ENCODE measurements around the gene TCF7L2. TPM values are rescaled to one million over a fixed set of nuclear protein-coding genes. Genes with fewer than 3 reads are reported as not detected.

The TCF7L2 gene
- total RNA-seq, 2 donors from 2014 or later: 26.8 to 29.6 TPM

GRCh38 chr10:112938808-112939482 is 11.1 kb upstream of the TCF7L2 start:
- intact Hi-C loops (cut with DNase I): no loop called here
- no peak for DNase-seq (ENCODE audit: low spot score)

- DNase-seq (ENCODE audit: low spot score): no peak
- intact Hi-C loops (cut with DNase I): no loop called here
Observed at GRCh38 chr10:112945811-112946210, 4.2 kb upstream of the TCF7L2 start.

- no peak for DNase-seq (ENCODE audit: low spot score)
- intact Hi-C loops (cut with DNase I): no loop called here
Observed at GRCh38 chr10:112946649-112947048, 3.4 kb upstream of the TCF7L2 start.

GRCh38 chr10:112948196-112948595 is 1.9 kb upstream of the TCF7L2 start:
- intact Hi-C loops (cut with DNase I): no loop called here

GRCh38 chr10:112949143-112949823 is 764 bp upstream of the TCF7L2 start:
- DNase-seq (ENCODE audit: low spot score): no peak
- intact Hi-C loops (cut with DNase I): no loop called here

More at GRCh38 chr10:112948196-112948595, 1.9 kb upstream of the TCF7L2 start:
- DNase-seq (ENCODE audit: low spot score): no peak

GRCh38 chr10:112950714-112951358 is 789 bp downstream of the TCF7L2 start:
- intact Hi-C loops (cut with DNase I): loop anchor here (5.0 to 10.0 kb wide), 5 partner anchors 54 to 434 kb away; no protein-coding TSS in a partner anchor
- no peak for DNase-seq (ENCODE audit: low spot score)

DNA sequence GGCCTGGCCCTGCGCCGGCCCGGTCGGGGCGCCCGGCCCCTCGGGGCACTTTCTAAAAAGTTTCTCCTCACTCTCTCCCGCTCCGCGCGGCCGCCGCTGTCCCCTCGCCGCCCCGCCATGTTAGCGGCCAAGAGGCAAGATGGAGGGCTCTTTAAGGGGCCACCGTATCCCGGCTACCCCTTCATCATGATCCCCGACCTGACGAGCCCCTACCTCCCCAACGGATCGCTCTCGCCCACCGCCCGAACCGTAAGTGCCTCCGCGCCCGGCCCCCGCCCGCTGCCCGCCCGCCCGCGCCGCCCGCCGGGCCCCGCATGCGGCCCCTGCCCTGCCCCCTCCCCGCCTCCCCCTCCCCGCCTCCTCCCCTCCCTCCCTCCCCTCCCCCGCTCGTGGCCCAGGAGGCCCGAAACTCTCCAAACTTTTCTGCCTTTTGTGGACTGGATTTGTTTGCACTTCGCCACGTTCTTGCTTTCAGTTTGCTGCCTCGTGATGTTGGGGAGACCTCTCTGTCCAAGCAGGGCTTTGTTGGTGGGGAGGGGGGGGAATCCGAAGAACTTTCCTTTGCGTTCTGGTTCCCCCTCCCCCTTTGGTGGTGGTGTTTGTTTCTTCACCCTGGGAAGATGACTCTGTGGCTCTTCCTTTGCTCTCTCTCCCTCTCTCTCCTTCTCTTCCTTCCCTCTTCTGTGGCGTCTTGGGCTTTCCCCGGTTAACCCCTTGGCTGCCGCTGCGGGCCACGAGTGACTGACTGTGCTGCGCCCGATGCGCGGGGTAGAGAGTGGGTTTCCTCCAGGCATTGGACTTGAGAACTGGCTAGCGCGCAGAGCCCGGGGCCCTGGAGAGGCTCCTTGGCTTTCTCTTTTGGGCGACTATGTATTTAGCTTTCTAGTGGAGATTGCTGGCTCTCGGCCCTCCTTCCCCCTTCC is 1.6 kb downstream of the TCF7L2 start:
- intact Hi-C loops (cut with DNase I): loop anchor here (5.0 to 10.0 kb wide), 5 partner anchors 53 to 433 kb away; no protein-coding TSS in a partner anchor
- DNase-seq (ENCODE audit: low spot score): peak; percentile 86

DNA sequence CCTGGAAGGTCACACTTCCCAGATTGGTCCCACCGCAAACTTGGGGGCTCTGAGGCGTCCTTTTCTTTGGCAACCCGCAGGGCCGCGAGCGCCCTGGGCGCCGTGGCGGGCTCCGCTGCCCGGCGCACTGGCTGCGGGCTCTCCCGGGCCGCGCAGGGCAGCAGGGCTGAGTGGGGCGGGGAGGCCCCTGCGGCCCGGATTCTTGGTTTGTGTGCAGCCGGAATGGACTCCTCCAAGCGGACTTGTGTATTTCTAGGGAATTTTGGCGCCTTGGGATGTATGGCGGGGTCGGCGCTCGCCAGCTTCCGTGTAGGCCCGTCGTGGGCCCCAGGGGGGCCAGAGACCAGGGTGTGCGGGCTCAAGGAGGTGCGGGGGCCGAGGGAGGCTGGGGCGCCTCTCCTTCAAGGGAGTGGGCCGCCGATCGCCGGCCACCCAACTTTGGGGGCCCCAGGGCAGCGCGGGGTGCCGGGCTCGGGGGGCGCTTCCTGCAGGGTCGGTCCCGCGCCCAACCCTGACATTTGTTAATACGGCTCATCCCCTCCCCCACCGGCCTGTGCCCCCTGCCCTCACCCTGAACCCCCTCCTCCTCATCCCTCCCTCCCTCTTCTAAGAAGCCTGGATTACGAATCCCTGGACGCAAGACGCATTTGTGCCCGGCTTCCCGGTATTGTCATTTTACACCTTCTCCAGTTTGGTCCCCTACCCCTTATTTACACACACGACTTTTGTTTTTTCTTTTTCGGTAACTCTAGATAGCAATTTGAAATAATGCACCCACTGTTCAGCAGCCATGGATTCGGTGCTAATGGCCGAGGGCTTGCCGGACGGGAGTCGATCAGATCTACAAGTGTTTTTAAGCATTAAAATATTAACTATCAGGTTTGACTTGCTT is 2.5 kb downstream of the TCF7L2 start:
- intact Hi-C loops (cut with DNase I): loop anchor here (5.0 to 10.0 kb wide), 5 partner anchors 52 to 432 kb away; no protein-coding TSS in a partner anchor
- DNase-seq (ENCODE audit: low spot score): no peak

- peak; percentile 86 for DNase-seq (ENCODE audit: low spot score)
- intact Hi-C loops (cut with DNase I): loop anchor here (5.0 to 10.0 kb wide), 5 partner anchors 51 to 431 kb away; no protein-coding TSS in a partner anchor
Observed at GRCh38 chr10:112953174-112954159, 3.4 kb downstream of the TCF7L2 start.

DNA sequence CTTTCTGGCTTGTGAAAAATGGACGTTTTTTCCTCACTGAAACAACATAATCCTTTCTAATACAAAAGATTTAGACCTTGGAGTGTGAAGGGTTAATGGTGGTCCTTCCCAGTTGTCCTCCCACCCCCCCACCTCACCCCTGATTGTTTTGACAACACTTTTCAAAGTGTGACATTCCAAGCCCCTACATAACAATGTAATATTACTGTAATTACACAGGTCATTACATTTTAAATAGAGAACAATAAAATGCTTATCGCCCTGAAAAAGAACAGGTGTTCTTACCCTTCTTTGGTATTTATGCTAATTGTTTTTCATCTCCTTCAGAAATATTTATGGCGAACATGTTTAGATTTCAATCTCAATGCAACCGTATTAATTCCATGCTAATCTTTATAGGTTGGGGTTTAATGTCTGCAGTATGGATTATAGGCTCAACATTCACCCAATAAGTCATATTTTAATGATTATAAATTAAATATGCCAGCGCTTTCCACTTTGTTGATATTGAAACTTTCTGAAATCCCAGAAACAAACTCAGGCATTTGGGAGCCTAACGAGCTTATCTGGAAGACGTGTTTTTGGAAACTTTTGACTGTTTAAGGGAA is 5.0 kb downstream of the TCF7L2 start:
- DNase-seq (ENCODE audit: low spot score): no peak
- intact Hi-C loops (cut with DNase I): loop anchor here (5.0 to 10.0 kb wide), 5 partner anchors 50 to 430 kb away; no protein-coding TSS in a partner anchor

GRCh38 chr10:112955582-112956421 is 5.8 kb downstream of the TCF7L2 start:
- intact Hi-C loops (cut with DNase I): loop anchor here (10.0 kb wide), 4 partner anchors 49 to 429 kb away; no protein-coding TSS in a partner anchor
- no peak for DNase-seq (ENCODE audit: low spot score)

DNA sequence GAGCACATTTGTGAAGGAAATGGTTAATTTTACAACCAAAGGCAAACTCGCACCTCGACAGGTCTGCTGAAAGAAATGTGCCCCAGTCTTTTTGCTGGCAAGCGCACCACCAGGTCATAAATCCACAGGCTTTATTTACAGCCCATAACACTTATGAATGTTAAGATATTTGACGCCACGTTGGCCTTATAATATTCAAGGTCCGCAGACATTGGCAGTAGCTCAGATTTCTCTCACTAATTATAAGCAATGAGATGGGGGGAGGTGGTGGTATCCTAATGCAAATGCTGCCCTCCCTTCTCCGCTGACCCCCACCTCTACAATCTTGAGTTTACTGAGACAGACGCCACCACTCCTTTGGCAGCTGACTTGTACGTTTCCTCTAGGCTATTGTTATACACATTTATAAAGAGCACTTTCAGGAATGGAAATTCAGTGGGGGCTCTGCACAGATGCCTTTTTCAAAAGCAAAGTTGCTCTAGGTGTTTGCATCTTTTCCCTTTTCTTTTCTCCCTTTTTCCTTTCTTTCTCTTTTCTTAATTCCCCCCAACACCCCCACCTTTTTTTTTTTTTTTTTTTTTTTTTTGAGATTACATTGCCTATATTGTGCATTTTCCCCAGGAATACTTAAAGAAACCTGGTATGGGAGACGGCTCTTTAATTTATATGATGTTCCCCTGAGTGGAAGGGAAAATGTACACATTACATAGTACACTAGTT is 6.7 kb downstream of the TCF7L2 start:
- intact Hi-C loops (cut with DNase I): loop anchor here (10.0 kb wide), 4 partner anchors 48 to 428 kb away; no protein-coding TSS in a partner anchor
- DNase-seq (ENCODE audit: low spot score): no peak

- intact Hi-C loops (cut with DNase I): loop anchor here (10.0 kb wide), 4 partner anchors 47 to 427 kb away; no protein-coding TSS in a partner anchor
- no peak for DNase-seq (ENCODE audit: low spot score)
Observed at GRCh38 chr10:112957640-112958092, 7.6 kb downstream of the TCF7L2 start.

DNA sequence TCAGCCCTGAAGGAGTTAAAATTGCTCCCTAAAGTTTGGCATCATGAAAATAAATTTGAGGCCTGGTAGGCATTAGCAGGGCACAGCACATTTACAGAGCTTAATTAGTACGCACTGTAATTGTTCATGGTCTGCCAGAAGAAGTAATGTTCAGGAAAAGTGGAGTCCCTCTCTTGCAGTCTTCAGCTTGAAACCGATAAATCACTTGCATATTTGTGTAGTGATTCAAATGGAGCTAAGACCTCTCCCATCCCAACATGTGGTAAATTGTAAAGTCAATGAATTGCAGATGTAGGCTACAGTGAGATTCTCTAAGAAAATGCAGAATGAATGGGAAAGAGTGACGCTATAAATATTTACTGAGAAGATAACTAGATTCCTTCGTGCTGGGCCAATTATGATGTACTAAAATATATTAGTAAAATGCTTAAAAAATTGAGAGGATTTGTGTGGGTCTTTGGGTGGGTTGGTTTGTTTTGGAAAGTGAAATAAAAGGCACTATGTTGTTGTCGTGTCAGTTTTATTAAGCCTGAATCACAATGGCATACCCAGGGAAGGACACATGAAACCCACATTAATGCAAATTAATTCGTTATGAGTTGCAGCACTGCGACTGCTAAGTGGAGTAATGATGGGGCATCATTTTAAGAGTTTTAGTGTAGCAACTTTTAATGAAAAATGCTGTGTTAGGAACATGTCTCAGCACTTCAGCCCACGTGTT is 8.4 kb downstream of the TCF7L2 start:
- intact Hi-C loops (cut with DNase I): loop anchor here (10.0 kb wide), 4 partner anchors 46 to 426 kb away; no protein-coding TSS in a partner anchor
- no peak for DNase-seq (ENCODE audit: low spot score)

All from posterior vena cava (tissue), 2 donors.